CD4-positive, alpha-beta T cell treated with Interferon gamma for 1 hour (primary cell): ENCODE data around the gene PEAR1.
A peak's percentile ranks its signal among the peaks of the same experiment; 100 is the strongest.

Source experiments
- DNase-seq: peaks from one replicate; pipeline ENCODE4 v3.0.0-alpha.2; 2020

Gene PEAR1

GRCh38 chr1:156860113-156860627 is 33.3 kb upstream of the PEAR1 start:
- DNase-seq: peak; percentile 44

DNA sequence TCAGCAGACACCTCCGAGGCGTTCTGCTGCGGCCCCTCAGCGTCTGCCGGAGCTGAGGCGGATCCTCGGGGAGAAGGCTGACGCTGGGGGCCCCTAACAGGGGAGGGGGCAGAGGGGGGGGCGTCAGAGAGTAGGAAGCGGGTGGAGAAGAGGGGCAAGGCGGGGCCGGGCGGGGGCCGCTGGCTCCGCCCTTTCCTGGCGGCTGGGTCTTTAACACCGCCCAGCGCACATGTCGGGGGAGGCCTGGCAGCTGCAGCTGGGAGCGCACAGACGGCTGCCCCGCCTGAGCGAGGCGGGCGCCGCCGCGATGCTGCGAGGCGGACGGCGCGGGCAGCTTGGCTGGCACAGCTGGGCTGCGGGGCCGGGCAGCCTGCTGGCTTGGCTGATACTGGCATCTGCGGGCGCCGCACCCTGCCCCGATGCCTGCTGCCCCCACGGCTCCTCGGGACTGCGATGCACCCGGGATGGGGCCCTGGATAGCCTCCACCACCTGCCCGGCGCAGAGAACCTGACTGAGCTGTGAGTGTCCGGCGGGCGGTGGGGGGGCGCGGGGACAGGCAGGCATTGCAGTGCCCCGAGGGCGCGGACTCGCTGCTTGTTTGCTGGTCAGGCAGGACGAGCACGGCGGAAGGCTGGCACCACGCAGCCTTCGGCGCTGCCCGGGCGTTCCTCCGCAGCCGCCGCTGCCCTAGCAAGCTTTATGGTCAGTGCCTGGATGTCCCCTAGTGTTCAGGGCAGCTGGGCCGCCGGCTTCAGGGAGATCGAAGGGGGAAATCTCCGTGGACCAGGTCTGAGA is 32.7 kb upstream of the PEAR1 start, which contains the start of gene NTRK1:
Gene NTRK1, plus strand, starts transcription at position 238 of the 796 bp plus-strand sequence. Its CDS starts 70 bp downstream, at position 308.
- DNase-seq: peak; percentile 57

- DNase-seq: no peak
Measured at GRCh38 chr1:156862584-156862983, 30.9 kb upstream of the PEAR1 start.

DNA sequence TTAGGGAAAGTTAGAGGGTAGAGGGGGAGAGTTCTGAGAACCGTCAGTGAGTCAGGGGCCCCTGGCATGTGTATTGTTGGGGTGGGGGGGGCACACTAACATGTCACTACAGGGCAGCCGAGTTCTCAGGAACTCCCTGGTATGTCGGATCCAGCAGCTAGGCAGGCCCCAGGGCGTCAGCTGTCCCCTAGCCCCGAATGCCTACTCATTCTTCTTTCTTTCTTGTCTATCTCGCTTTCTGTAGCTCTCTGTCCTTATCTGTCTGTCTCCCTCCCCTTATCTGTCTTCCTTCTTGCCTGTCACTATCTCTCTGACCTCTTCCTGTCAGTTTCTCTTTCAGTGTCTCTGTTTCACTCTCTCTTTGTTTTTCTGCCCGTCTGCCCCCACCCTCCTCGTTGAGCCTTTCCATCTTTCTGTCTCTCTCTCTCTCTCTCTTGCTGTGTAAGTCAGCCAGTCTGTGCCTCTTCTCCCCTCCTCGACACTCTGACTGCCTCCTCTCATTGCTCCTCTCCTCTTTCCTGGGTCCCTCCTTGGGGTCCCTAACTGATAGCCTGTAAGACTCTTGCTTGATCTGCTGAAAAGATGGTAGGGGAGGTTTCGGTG is 30.4 kb upstream of the PEAR1 start:
- no peak for DNase-seq

GRCh38 chr1:156863631-156864030 is 29.9 kb upstream of the PEAR1 start:
- no peak for DNase-seq

DNA sequence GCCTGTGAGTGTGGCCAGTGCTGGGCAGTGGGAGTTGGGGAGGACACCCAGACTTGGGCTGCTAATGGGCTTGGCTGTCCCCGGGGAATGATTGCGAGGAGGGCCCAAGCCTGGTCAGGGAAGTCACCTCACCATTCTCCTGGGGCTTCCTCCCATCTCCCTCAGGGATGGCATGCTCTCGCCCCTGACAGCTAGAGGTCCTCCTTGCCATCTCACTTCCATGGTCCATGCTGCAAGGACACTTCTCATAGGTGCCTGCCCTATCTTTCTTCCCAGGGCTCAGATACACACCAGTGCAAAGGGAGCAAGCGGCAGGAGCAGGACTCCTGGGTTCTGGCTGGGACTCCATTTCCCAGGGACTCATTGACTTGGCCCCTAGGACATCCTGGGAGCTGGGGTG is 28.7 kb upstream of the PEAR1 start:
- no peak for DNase-seq

- no peak for DNase-seq
Measured at GRCh38 chr1:156865258-156865657, 28.3 kb upstream of the PEAR1 start.

DNA sequence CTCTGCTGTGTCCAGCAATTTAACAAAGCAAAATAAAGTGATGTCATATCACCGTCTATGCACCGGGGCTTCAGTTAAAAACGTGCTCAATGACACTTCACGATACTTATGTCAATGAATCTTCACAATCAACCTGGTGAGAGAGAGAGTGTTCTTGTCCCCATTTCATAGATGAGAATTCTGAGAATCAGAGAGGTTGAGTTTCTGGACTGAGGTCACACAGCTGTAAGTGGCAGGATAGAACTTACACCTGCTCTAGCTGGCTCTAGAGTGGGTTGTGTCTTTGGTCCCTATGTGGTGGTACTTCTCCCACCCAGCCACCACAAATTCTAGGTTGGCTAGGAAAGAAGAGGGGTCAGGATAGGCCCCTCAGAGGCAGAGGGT is 27.7 kb upstream of the PEAR1 start:
- no peak for DNase-seq

DNA sequence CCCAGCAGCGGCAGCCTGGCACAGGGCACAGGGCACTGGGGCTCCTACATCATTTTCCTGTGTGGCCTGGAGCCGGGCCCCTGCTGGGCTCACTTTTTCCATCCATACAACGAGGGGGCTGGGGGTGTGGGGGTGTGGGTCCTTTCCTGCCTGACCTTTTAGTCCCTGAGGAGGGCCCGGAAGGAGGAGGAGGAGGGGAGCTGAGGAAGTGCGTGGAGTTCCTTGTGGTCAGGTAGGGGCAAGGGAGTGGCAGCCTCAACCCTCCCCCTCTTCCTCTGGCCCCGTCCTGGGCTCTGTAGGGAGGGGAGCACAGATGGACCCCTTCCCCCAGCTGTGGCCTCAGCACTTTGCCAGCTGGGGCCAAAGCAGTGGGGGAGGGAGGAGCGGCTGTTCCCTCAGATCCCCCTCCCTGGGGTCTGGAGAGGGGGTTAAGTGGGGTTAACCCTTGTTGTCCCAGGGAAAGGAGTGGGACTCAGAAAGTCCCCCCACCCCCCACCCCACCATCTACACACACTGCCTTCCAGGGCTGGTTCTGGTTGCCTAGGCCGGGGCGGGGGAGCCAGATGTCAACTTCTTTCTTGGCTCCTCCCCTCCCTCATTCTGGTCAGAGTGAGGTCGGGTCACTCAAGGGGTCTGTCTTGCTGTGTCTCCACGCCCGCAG is 27.1 kb upstream of the PEAR1 start:
- no peak for DNase-seq

GRCh38 chr1:156868341-156868740 is 25.2 kb upstream of the PEAR1 start:
- no peak for DNase-seq

GRCh38 chr1:156869455-156869854 is 24.1 kb upstream of the PEAR1 start:
- no peak for DNase-seq

GRCh38 chr1:156873659-156874058 is 19.9 kb upstream of the PEAR1 start:
- DNase-seq: no peak

DNA sequence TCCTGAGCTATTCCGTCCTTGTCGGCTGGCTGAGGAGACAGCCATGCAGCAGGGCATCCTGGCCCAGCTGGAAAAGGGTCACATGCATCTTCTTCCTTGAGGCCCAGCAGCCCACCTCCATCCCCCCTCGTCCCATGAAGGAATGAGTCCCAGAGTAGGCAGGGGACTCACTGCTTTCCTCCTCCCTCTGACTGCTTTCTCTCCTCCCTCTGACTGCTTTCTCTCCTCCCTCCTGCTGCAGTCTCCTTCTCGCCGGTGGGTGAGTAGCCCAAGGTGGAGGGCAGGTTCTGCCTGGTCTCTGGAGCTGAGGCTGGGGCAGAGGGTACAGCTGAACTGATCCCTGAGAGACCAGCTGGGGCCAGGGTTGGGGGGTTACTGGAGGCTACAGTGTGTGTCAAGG is 19.4 kb upstream of the PEAR1 start:
- no peak for DNase-seq

GRCh38 chr1:156874572-156875340 is 18.8 kb upstream of the PEAR1 start:
- DNase-seq: no peak

DNA sequence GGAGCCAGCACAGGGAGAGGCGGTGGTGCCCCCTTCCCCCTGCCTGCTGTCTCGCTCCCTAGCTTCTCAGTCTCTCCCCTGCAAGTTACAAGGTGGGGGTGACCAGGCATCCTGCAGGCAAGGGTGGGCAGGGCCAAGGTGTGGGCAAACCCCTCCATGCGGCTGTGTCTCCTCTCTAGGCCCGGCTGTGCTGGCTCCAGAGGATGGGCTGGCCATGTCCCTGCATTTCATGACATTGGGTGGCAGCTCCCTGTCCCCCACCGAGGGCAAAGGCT is 18.2 kb upstream of the PEAR1 start:
- no peak for DNase-seq

- DNase-seq: no peak
Measured at GRCh38 chr1:156876281-156876680, 17.2 kb upstream of the PEAR1 start.

GRCh38 chr1:156877433-156878170 is 15.9 kb upstream of the PEAR1 start:
- DNase-seq: no peak

DNA sequence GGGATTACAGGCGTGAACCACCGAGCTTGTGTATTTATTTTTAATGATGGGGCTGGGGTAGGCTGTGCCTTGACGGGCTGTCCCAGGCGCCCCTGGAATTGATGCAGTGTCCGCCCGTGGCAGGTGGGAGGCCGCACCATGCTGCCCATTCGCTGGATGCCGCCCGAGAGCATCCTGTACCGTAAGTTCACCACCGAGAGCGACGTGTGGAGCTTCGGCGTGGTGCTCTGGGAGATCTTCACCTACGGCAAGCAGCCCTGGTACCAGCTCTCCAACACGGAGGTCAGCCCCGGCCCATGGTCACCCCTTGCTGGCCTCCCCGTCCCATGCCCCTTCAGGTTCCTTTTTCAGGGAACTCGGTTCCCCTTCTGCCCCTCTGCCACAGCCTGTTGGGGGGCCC is 13.6 kb upstream of the PEAR1 start:
- no peak for DNase-seq

GRCh38 chr1:156880473-156880872 is 13.0 kb upstream of the PEAR1 start:
- no peak for DNase-seq

DNA sequence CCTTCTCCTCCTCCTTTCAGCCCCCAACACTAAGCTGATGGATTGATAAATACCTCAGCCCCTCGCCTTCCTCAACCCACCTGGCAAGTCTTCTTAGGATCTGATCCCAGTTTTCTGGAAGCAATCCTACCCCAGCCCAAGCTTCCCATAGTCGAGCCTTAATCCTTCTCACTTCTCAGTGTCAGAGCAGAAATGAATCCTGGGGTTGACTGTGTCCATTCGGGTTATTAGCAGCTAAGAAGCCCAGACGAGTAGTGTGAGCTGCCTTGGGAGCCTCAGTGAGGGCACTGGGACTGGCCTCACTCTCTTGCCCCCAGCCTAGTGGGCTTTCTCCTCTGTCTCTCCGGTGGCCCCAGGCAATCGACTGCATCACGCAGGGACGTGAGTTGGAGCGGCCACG is 12.4 kb upstream of the PEAR1 start:
- no peak for DNase-seq

DNA sequence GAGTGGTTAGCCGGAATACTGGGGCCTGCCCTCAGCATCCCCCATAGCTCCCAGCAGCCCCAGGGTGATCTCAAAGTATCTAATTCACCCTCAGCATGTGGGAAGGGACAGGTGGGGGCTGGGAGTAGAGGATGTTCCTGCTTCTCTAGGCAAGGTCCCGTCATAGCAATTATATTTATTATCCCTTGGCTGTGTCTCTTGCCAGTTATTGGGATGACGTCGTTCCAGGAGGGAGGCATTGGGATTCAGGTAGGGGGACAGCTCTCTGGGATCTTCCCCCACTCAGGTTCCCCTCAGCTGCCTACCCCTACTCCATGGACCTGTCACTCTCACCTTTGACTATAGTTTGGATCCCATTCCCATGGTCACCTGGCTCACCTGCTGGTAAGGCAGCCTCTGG is 11.9 kb upstream of the PEAR1 start:
- no peak for DNase-seq

GRCh38 chr1:156882543-156882942 is 11.0 kb upstream of the PEAR1 start:
- DNase-seq: no peak

GRCh38 chr1:156883919-156884318 is 9.6 kb upstream of the PEAR1 start:
- no peak for DNase-seq
